ENCODE measurements around the gene ASPG.

- TF ChIP-seq SUZ12 (IDR thresholded peaks at IDR 0.05; ENCODE audit: low read depth, low read length) (no peak), HNF1B (CRISPR knock-in tag; IDR thresholded peaks at IDR 0.05) (no peak), RAD21 (CRISPR knock-in tag; IDR thresholded peaks at IDR 0.05) (no peak), POLR2AphosphoS2 (IDR thresholded peaks at IDR 0.05; ENCODE audit: low read depth, low read length) (no peak), TBX3 (IDR thresholded peaks at IDR 0.05; ENCODE audit: borderline replicate concordance) (no peak), EZH2 (conservative IDR thresholded peaks at IDR 0.05; ENCODE audit: low read depth, low read length) (no peak), YY1 (IDR thresholded peaks at IDR 0.05; ENCODE audit: insufficient read depth, insufficient replicate concordance, low read depth, low read length) (no peak), PHF8 (CRISPR knock-in tag; IDR thresholded peaks at IDR 0.05) (no peak), HNRNPH1 (optimal IDR thresholded peaks at IDR 0.05; ENCODE audit: low read depth, low read length) (no peak), BRCA1 (CRISPR knock-in tag; IDR thresholded peaks at IDR 0.05) (no peak)
Measured at GRCh38 chr14:104152686-104153393, 67.3 kb downstream of the ASPG start.

All from HepG2 (cell line).